Myocyte (in vitro differentiated cells): ENCODE results near the gene ATP2A2. TPM values are rescaled to one million over a fixed set of nuclear protein-coding genes. Genes with fewer than 3 reads are reported as not detected.
"Not testable (repeated sequence)": the region's sequence is repeated elsewhere in the genome, so short reads cannot be mapped to it uniquely, and the experiment has no call there.

Source experiments
- DNase-seq: peaks from one replicate; pipeline ENCODE4 v3.0.0-alpha.2; 2012; ENCODE audit warnings: low read depth
- polyA plus RNA-seq: library from polyadenylated mRNA; unstranded; fragments of >200 nt; gene quantifications from one replicate; pipeline ENCODE4 v1.2.1, GENCODE V29; 2012; ENCODE audit warnings: missing spikeins
- total RNA-seq: library from RNA; depleted of rRNA; stranded (reverse); fragments of >200 nt; gene quantifications from 2 replicates; pipeline ENCODE4 v1.2.3, GENCODE V29; 2014

ATP2A2 gene
- total RNA-seq, result 438 and 959 TPM in 2 replicates
- 245 TPM for polyA plus RNA-seq

DNA sequence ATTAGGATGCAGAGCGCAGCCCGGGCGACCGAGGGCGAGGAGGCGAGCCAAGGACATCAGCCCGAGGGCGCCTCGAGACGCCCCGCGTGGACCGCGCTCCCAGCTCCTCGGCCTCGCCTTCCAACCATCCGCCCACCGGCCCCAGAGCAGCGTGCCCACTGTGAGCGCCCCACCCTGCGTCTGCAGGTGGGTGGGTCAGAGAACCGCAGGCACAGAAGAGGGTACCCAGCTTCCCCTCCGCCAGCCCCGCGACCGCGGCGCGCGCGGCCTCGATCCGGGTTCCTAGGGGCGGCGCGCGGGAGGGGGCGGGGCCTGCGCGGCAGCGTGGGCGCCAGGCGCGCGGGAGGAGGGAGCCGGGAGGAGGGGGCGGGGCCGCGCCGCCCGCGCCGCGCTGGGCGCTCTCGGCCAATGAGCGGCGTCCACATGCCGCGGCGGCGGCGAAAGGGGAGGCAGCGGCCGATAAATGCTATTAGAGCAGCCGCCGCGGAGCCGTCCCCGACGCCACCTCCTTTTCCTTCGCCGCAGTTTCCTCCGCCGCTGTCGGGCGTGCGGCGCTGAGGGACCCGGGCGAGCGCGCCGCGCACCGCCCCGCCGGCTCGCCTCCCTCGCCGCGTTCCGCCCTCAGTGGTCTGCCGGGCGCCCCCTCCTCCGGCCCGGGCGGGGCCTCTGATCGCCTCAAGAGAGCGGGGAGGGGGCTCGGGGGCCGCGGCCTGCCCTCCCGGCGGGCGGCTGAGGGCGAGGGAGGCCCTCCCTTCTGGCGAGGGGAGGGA, at the start of gene ATP2A2:
TSS of gene ATP2A2 (plus strand) at position 469 of the 770 bp plus-strand sequence. CDS start 543 bp downstream, outside the sequence.
- DNase-seq, result peak; percentile 93

- no peak for DNase-seq
Measured at GRCh38 chr12:110233212-110233903, 47.7 kb upstream of the ATP2A2 start.

DNA sequence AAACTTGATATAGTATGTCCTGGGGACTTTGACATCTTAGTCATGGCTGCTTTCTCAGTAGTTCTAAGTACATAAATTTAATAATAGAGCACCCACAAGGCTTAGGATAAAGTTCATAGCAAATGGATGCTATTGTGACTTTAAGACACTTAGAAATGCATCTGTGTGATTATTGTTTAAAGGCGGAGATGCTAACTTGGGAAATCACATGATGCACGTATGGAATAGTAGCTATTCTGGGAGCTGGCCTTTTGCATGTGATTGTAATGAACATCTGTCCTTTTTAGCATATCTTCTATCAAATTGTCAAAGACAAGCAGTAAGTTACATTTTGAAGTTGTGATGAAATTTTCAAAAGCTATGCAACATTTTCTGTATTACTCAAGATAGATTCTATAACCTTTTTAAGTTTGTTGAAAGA, 46.7 kb upstream of the ATP2A2 start:
- DNase-seq, result no peak

GRCh38 chr12:110234755-110235154, 46.3 kb upstream of the ATP2A2 start:
- no peak for DNase-seq

- DNase-seq, result no peak
Measured at GRCh38 chr12:110235383-110235782, 45.7 kb upstream of the ATP2A2 start.

GRCh38 chr12:110243227-110243626, 37.8 kb upstream of the ATP2A2 start:
- no peak for DNase-seq

- DNase-seq, result no peak
Measured at GRCh38 chr12:110244372-110244771, 36.7 kb upstream of the ATP2A2 start.

DNA sequence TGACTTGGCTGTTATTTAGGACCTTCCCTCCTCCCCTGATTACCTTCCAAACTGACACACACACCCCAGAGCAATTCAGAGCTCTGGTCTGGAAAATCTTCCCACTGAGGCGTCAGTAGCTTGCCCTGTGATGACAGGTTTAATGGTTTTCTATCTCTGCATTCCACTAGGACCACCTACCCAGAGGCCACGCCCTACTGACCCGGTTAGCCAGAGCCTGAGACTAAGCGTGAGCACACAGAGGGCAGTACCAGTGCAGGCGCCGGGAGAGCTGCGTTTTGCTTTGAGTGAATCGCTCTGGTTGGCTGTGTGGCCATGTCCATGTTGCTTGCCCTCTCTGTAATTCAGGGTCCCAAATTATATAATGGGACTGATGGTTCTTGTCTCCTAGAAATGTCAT, 36.2 kb upstream of the ATP2A2 start:
- no peak for DNase-seq

- DNase-seq, result no peak
Measured at GRCh38 chr12:110245369-110245772, 35.7 kb upstream of the ATP2A2 start.

GRCh38 chr12:110246636-110247339, 34.3 kb upstream of the ATP2A2 start:
- DNase-seq, result no peak

DNA sequence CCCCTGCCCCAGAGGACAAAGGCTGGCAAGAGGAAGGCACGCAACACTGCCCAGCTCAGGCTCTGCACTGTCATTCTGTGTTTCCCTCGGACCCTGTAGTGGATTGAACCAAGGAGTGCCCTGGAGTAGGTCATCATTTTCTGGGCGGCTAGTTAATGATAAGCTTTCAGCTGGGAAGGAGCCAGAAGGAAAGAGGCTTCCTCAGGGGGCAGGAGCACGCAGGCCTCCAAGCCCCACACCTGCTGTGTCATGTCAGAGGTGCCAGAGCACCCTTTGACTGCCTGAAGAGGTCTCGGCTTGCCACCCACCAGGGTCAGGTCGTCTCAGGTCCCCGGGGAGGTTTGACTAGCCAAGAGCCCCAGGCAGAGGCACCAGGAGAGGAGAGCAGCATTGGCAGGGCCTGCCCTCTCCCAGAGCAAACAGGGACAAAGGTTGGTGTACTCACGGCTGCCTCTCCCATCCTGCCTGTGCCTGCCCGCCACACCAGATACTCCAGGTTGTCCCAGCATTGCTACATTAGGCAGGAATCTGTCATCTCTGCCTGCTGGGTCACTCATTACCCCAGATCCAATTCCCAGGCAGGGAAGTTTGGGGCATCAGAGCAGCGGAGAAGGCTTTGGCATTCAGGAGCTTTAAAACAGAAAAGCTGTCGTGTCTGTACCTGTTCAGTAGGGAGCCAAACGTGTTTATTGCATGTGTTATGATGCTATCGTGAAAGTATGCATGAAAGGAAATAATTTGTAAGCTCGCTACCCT, 33.5 kb upstream of the ATP2A2 start:
- DNase-seq, result peak; percentile 73

DNA sequence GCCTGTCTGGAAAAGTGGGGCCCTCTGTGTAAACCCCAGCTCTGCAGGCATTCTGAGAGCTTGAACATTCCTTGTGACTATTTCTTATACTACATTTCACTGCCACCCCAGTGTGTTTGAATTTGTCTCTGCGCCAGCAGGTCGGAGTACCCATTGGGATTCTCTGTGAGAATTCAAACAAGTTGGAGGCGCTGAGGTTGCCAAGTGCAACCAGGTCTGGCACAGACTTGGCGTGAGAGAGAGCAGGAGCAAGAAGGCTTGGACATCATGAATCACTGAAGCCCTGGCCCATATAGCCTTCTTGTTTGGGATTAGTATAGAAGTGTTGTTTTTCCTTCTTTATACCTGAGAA, 33.0 kb upstream of the ATP2A2 start:
- DNase-seq, result no peak

DNA sequence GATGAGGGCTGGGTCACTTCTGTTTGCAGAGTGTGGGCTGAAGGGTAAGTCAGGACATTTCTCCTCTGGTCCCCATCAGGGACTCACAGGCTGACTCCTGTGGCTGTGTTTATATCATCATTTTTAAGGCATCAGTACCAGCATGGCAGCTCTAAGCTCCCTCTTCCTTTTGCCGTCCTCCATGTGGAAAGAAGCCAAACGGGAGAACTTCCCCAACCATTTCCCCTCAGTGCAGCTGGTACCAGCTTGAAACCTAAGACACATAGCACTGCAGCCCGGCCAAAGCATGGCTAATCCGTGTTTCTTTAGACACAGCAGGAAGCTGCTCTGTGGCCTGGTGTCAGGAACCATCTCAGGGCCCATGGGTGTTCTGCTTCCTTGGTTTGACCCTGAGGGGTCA, 31.9 kb upstream of the ATP2A2 start:
- DNase-seq, result peak; percentile 87

DNA sequence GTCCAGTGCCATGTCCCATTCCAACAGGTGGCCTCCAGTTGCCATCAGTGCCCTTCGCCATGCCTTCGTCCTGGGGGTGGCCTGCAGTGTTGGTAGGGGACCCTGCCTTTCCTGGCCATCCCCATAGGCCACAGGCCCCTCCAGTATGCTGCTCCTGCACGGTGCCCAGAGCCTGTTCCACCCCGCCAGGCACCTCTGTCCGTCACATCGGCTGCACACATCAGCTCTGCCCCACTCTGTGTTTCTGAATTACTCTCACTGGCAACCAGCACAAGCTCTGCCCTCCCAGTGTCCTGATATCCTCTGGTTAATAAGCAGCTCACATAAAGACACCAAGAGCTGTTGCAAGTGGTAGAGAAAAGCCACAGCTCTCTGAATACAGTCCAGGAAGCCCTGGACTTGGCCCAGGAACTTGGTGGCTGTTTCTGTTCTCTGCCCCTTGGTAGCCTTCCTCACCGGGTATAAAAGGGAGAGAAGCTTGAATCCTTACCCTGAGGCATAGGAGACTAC, 31.3 kb upstream of the ATP2A2 start:
- peak; percentile 86 for DNase-seq

- no peak for DNase-seq
Measured at GRCh38 chr12:110251381-110251780, 29.7 kb upstream of the ATP2A2 start.

GRCh38 chr12:110252716-110253115, 28.3 kb upstream of the ATP2A2 start:
- DNase-seq, result no peak

DNA sequence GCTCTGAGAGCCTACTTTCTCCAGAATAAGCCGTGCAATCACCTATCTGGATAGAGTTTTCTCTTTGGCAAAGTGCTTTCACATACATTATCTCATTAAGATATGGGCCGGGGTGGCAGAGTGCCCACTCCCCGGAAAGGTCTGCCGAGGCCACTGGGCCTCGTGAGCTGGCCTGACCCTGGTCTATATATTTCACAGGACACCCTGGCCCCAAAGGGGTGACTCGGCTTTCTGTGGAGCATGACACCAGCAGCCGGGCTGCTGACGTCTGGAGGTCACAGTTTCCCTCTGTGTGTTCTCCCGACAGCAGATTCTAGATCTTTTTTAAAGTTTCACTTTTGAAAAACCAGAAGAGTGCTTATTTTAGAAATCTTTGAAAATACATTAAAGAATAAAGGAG, 27.9 kb upstream of the ATP2A2 start:
- DNase-seq, result no peak

DNA sequence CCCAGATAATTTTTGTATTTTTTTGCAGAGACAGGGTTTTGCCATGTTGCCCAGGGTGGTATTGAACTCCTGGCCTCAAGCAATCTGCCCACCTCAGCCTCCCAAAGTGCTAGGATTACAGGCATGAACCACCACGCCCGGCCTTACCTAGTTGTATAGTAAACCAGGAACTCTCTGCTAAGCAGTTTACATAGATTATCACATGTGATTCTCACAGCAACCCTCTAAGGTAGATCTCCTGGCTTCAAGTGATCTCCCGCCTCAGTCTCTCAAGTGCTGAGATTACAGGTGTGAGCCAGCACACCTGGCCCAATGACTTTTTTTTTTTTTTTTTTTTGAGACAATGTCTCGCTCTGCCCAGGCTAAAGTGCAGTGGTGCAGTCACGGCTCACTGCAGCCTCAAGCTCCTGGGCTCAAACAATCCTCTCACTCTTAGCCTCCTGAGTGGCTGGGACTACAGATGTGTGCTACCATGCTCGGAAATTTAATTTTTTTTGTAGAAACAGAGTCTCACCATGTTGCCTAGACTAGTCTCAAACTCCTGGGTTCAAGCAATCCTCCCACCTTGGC, 26.0 kb upstream of the ATP2A2 start:
- no peak for DNase-seq

DNA sequence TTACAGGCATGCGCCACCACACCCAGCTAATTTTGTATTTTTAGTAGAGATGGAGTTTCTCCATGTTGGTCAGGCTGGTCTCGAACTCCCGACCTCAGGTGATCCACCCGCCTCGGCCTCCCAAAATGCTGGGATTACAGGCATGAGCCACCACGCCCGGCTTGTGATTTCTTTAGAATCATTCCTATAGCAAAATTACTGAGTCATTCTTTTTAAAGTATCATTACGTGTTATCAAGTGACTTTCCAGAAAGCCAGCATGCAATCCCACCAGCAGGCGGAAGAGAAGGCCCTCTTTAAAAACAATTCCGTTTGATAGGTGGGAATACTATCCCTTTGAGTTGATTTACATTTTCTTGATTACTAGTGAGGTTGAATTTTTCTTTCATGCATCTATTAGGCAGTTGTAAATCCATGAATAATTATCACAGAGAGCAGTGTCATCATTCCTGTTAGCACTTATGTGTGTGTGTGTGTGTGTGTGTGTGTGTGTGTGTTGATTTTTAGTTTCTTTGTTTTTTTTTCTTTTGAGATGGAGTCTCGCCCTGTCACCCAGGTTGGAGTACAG, 25.1 kb upstream of the ATP2A2 start:
- not testable (repeated sequence) for DNase-seq

- no peak for DNase-seq
Measured at GRCh38 chr12:110256780-110257431, 24.1 kb upstream of the ATP2A2 start.
